ENCODE data around the gene PARD3. TPM values are rescaled to one million over a fixed set of nuclear protein-coding genes. Genes with fewer than 3 reads are reported as not detected.

Gene PARD3
- total RNA-seq, 1 experiment from 2014 or later = 57.4 TPM

GRCh38 chr10:34674176-34674575, 140.9 kb downstream of the PARD3 start:
- no TSS peak for BruUV-seq (replicated peaks)
- intact Hi-C loops (cut with micrococcal nuclease; ENCODE audit: unreplicated experiment) = no loop called here
- ChIA-PET POLR2A (ENCODE audit: unreplicated experiment) (interaction anchor here (0.6 kb wide), 1 partner anchor 190 kb away, joined by 3 read pairs; no protein-coding TSS in a partner anchor), CTCF (no interaction called here)
- TF ChIP-seq, protein P1, sequence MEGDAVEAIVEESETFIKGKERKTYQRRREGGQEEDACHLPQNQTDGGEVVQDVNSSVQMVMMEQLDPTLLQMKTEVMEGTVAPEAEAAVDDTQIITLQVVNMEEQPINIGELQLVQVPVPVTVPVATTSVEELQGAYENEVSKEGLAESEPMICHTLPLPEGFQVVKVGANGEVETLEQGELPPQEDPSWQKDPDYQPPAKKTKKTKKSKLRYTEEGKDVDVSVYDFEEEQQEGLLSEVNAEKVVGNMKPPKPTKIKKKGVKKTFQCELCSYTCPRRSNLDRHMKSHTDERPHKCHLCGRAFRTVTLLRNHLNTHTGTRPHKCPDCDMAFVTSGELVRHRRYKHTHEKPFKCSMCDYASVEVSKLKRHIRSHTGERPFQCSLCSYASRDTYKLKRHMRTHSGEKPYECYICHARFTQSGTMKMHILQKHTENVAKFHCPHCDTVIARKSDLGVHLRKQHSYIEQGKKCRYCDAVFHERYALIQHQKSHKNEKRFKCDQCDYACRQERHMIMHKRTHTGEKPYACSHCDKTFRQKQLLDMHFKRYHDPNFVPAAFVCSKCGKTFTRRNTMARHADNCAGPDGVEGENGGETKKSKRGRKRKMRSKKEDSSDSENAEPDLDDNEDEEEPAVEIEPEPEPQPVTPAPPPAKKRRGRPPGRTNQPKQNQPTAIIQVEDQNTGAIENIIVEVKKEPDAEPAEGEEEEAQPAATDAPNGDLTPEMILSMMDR (conservative IDR thresholded peaks at IDR 0.05) = no peak
- TF ChIP-seq EZH2 (IDR thresholded peaks at IDR 0.05; ENCODE audit: low read depth) = no peak
- no peaks in the 10 kb centered on the region for H3K9me3 ChIP-seq (ENCODE audit: insufficient read depth, low read depth)
- no peaks in the 10 kb centered on the region for H3K9me2 ChIP-seq (ENCODE audit: insufficient read depth)
- H3K36me3 ChIP-seq (ENCODE audit: low read depth) = no peaks in the 10 kb centered on the region
- no peak for DNase-seq
- H2AFZ ChIP-seq = no peak overlapping the region
- H3K27ac ChIP-seq = no peak overlapping the region
- no peaks in the 10 kb centered on the region for H3F3A ChIP-seq (ENCODE audit: insufficient read depth, low read depth)
- peaks cover 37% of the 10 kb centered on the region for H3K79me2 ChIP-seq (ENCODE audit: low read depth)
- H3K4me3 ChIP-seq = no peak overlapping the region
- no peaks in the 10 kb centered on the region for H3K27me3 ChIP-seq (ENCODE audit: insufficient read depth, low read depth)
- no peaks in the 10 kb centered on the region for H3K4me1 ChIP-seq (replicated peaks; ENCODE audit: insufficient read depth)
- no peaks in the 10 kb centered on the region for H4K20me1 ChIP-seq (ENCODE audit: insufficient read depth)
- H3K4me2 ChIP-seq = no peak overlapping the region

DNA sequence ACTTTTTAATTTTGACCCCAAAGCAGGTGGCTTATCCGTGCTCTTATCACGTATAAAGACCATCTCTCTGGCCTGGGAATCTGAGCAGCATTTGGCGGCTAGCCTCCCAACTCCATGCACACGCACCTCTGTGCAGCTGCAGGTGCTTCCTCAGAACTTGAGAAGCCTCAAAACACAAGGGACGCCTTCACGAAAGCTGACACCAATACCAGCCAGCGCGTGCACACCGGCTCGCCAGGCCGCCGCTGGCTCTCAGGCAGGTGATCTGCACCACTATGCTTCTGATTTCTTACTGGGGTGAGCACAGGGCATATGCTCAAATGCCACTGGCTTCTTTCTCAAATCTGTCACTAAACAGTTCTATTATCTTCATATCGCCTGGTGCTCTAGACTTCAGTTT, 145.0 kb downstream of the PARD3 start:
- ChIA-PET CTCF (no interaction called here), POLR2A (ENCODE audit: unreplicated experiment) (no interaction called here)
- no peaks in the 10 kb centered on the region for H4K20me1 ChIP-seq (ENCODE audit: insufficient read depth)
- no peaks in the 10 kb centered on the region for H3K9me3 ChIP-seq (ENCODE audit: insufficient read depth, low read depth)
- H3K4me1 ChIP-seq (replicated peaks; ENCODE audit: insufficient read depth) = peaks cover 25% of the 10 kb centered on the region
- H3K4me2 ChIP-seq = no peak overlapping the region
- H3K27ac ChIP-seq = no peak overlapping the region
- peaks cover 33% of the 10 kb centered on the region for H3K79me2 ChIP-seq (ENCODE audit: low read depth)
- H3K27me3 ChIP-seq (ENCODE audit: insufficient read depth, low read depth) = no peaks in the 10 kb centered on the region
- H3K4me3 ChIP-seq = no peak overlapping the region
- H2AFZ ChIP-seq = no peak overlapping the region
- no TSS peak for BruUV-seq (replicated peaks)
- TF ChIP-seq, protein P1 (conservative IDR thresholded peaks at IDR 0.05) = no peak
- TF ChIP-seq EZH2 (IDR thresholded peaks at IDR 0.05; ENCODE audit: low read depth) = no peak
- DNase-seq = no peak
- H3K36me3 ChIP-seq (ENCODE audit: low read depth) = no peaks in the 10 kb centered on the region
- 0 out of 2 replicates have a peak, but pooled peaks cover 9% of the 10 kb centered on the region for H3F3A ChIP-seq (ENCODE audit: insufficient read depth, low read depth)
- intact Hi-C loops (cut with micrococcal nuclease; ENCODE audit: unreplicated experiment) = no loop called here
- no peaks in the 10 kb centered on the region for H3K9me2 ChIP-seq (ENCODE audit: insufficient read depth)

DNA sequence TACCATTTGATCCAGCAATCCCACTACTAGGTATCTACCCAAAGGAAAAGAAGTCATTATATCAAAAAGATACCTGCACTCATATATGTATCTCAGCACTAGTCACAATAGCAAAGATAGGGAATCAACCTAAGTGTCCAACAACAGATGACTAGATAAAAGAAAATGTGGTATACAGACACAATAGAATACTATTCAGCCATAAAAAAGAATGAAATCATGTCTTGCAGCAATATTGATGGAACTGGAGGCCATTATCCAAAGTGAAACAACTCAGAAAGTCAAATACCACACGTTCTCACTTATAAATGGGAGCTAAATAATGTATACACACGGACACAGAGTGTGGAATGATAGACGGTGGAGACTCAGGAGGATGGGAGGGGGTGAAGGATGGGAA, 146.0 kb downstream of the PARD3 start:
- ChIA-PET POLR2A (ENCODE audit: unreplicated experiment) (no interaction called here), CTCF (interaction anchor here (0.6 kb wide), 1 partner anchor 172 kb away, joined by 3 read pairs; no protein-coding TSS in a partner anchor)
- Histone ChIP-seq H3K27ac (no peak overlapping the region), H3K4me1 (replicated peaks; ENCODE audit: insufficient read depth) (peaks cover 25% of the 10 kb centered on the region), H3K9me2 (ENCODE audit: insufficient read depth) (no peaks in the 10 kb centered on the region), H3K4me3 (no peak overlapping the region), H4K20me1 (ENCODE audit: insufficient read depth) (no peaks in the 10 kb centered on the region), H3K4me2 (no peak overlapping the region), H3K79me2 (ENCODE audit: low read depth) (peaks cover 38% of the 10 kb centered on the region), H3K36me3 (ENCODE audit: low read depth) (no peaks in the 10 kb centered on the region), H2AFZ (no peak overlapping the region), H3K9me3 (ENCODE audit: insufficient read depth, low read depth) (no peaks in the 10 kb centered on the region), H3K27me3 (ENCODE audit: insufficient read depth, low read depth) (no peaks in the 10 kb centered on the region), H3F3A (ENCODE audit: insufficient read depth, low read depth) (0 out of 2 replicates have a peak, but pooled peaks cover 9% of the 10 kb centered on the region)
- no peak for TF ChIP-seq EZH2 (IDR thresholded peaks at IDR 0.05; ENCODE audit: low read depth)
- TF ChIP-seq, protein P1 (conservative IDR thresholded peaks at IDR 0.05) = no peak
- BruUV-seq (replicated peaks) = no TSS peak
- intact Hi-C loops (cut with micrococcal nuclease; ENCODE audit: unreplicated experiment) = loop anchor here (5.0 kb wide), 3 partner anchors 53 to 323 kb away; no protein-coding TSS in a partner anchor
- DNase-seq = no peak
